ENCODE measurements around the gene IRF2BPL. TPM values are rescaled to one million over a fixed set of nuclear protein-coding genes. Genes with fewer than 3 reads are reported as not detected.

Gene IRF2BPL
- total RNA-seq, 1 donor from 2014 or later, result 8.6 TPM

DNA sequence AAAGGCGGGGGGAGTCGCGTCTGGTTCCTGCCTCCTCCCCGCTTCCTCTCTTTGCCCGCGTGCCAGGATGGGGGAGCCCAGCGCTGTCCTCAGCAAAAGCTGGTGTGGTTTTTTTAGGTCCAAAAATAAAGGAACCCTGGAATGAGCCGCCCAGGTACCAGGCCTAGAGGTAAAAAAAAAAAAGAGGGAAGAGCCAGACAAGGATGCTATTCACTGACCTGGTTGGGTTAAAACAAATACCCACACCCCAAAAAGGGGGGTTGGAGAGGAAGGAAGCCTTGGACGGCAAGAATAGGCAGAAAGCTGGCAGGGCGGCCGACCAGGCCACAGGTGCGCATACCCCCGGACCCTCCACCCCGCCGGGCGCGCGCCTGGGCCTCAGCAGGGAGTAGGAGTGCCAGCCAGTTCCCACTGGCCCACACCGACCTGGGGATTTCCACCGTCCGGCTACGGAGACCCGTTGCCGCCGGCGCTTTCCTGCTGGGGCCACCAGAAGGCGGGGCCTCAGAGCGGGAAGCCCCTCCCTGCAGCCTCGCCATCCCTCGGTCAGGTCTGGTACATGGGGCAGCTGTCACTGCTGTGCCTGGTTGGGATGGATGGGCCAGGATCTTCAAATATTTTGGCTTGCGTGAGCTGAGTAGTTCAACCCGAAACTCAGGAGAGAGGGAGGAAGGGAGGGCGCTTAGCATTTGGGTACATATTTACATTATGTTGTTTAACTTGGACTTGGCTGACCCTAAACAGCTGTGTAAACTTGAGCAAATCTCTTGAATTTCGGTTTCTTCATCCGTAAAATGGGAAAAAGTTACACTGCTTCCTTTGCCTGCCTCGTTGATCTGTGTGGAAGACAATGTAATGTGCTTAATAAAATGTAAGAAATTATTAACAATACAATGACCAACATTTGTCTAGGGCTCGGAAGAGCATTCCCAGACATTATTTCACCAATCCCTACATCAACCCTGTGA is 5.4 kb upstream of the IRF2BPL start:
- Mint-ChIP-seq H3K4me3 (ENCODE audit: unreplicated experiment) (peak overlapping the region; percentile 79), H3K27me3 (ENCODE audit: unreplicated experiment) (peaks cover 17% of the 10 kb centered on the region), H3K4me1 (ENCODE audit: unreplicated experiment) (peaks cover 54% of the 10 kb centered on the region), H3K36me3 (ENCODE audit: low read depth, unreplicated experiment) (no peaks in the 10 kb centered on the region), H3K9me3 (ENCODE audit: unreplicated experiment) (no peaks in the 10 kb centered on the region), H3K27ac (ENCODE audit: unreplicated experiment) (peak overlapping the region; percentile 79)
- DNase-seq (ENCODE audit: low spot score), result peak; percentile 79
- TF ChIP-seq CTCF (IDR thresholded peaks at IDR 0.05; ENCODE audit: unreplicated experiment), result no peak

DNA sequence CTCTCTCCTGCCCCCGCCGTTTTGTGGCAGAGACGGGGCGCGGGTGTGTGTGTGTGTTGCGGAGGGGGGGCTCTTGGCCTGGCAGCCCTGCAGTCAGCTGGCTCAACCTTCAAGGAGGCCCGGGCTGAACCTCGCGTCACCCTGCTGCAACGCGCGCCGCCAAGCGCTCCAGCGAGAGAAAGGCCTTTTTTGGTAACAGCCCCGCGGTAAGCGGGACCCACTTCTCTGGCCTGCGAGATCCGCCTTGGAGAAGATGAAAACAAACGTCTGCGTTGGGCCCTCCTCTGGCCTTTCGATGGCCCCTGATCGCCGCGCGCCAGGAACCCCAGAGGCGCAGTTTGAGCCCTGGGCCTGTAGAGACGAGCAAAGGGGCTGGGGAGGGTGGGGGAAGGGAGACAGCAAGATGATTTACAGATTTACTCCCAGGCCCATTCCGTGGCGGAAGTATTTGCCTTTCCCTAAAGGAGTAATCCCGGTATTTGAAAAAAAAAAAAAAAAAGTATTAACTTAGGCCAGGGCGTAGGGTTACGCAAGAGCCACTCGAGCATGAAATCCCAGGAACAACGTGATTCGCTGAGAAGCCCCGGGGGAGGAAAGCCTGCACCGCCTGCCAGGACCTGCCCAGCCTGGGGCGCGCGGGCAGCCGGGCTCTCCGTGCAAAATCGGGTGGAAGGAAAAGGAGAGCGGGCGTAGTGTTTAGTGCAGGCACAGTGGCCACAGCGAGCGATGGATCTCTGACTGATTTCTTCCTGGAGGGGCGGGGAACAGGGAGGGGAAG is 4.5 kb upstream of the IRF2BPL start:
- Mint-ChIP-seq H3K27ac (ENCODE audit: unreplicated experiment) (peak overlapping the region; percentile 79), H3K4me1 (ENCODE audit: unreplicated experiment) (peaks cover 49% of the 10 kb centered on the region), H3K27me3 (ENCODE audit: unreplicated experiment) (peaks cover 15% of the 10 kb centered on the region), H3K4me3 (ENCODE audit: unreplicated experiment) (peak overlapping the region; percentile 79), H3K36me3 (ENCODE audit: low read depth, unreplicated experiment) (no peaks in the 10 kb centered on the region), H3K9me3 (ENCODE audit: unreplicated experiment) (no peaks in the 10 kb centered on the region)
- peak; percentile 79 for DNase-seq (ENCODE audit: low spot score)
- TF ChIP-seq CTCF (IDR thresholded peaks at IDR 0.05; ENCODE audit: unreplicated experiment), result no peak

DNA sequence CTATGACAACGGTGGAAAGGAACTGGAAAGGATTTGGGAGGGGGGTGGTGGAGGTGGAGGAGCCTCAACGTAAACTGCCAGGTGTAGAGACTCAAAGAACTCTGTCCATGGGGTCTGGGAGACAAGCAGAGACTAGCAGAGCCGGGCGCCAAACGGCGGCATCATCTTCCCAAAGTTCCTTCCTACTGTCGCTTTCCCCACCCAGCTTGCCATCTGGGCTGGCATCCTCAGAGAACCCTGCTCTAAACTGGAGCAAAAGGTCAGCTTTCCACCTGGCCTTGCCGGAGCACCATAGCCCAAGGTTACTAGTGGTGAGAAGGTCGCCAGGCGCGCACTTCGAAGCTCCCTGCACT is 4.0 kb upstream of the IRF2BPL start:
- DNase-seq (ENCODE audit: low spot score), result no peak
- Mint-ChIP-seq H3K27ac (ENCODE audit: unreplicated experiment) (peak overlapping the region; percentile 79), H3K4me3 (ENCODE audit: unreplicated experiment) (peak overlapping the region; percentile 57), H3K36me3 (ENCODE audit: low read depth, unreplicated experiment) (no peaks in the 10 kb centered on the region), H3K27me3 (ENCODE audit: unreplicated experiment) (peaks cover 15% of the 10 kb centered on the region), H3K4me1 (ENCODE audit: unreplicated experiment) (peaks cover 43% of the 10 kb centered on the region), H3K9me3 (ENCODE audit: unreplicated experiment) (no peaks in the 10 kb centered on the region)
- no peak for TF ChIP-seq CTCF (IDR thresholded peaks at IDR 0.05; ENCODE audit: unreplicated experiment)

DNA sequence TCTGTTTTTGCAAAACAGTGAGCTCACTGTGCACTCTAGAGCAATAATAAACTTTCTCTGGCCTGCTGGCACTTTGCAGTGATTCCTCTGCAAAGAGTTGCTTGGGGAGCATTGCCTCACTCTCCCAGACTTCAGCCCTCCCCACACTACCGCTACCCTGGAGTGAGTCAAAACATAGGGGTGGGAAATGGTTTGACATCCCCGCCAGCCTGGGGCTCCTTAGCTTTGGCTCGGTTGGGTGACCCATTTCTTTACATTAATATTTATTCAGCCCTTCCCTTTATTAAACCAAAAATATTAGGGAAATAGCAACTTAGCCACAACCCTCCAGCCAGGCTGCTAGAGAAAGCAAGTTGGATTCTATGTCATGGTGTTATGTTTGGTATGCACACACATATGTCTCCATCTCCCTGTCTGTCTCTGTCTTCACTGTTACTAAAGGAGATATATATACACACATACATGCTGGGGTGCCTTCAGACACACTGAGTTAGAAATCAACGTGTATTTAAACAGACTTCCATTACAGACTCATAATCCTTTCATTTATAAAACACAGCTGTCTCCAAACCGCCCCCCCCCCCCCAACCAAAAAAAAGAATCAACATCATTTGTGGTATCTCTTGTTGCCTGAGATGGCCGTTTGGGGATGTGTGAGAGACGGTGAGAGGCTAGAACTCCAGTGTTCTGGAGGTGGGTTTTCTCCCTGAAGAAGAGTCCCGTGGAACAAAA is 3.4 kb upstream of the IRF2BPL start:
- Mint-ChIP-seq H3K9me3 (ENCODE audit: unreplicated experiment) (no peaks in the 10 kb centered on the region), H3K27ac (ENCODE audit: unreplicated experiment) (peak overlapping the region; percentile 79), H3K4me3 (ENCODE audit: unreplicated experiment) (peak overlapping the region; percentile 57), H3K4me1 (ENCODE audit: unreplicated experiment) (peaks cover 38% of the 10 kb centered on the region), H3K36me3 (ENCODE audit: low read depth, unreplicated experiment) (no peaks in the 10 kb centered on the region), H3K27me3 (ENCODE audit: unreplicated experiment) (peaks cover 15% of the 10 kb centered on the region)
- no peak for TF ChIP-seq CTCF (IDR thresholded peaks at IDR 0.05; ENCODE audit: unreplicated experiment)
- DNase-seq (ENCODE audit: low spot score), result no peak

Measured in endothelial cell (in vitro differentiated cells).